Upper lobe of left lung (tissue), 4 donors: Measurements from ENCODE around the gene TMEM106C.

Experiments
- POLR2A ChIP-seq, 4 donors: fragments of 450-650 bp; IDR thresholded peaks; one replicate each; pipeline ENCODE4 v1.5.1; 2016 to 2017; ENCODE audit warnings: antibody characterized with exemption in 4 of 4, mild to moderate bottlenecking in 2 of 4
- TF ChIP-seq, protein P1 (sequence below), 6 experiments: fragments of 450-650 bp in 4 of 6; fragments of 200-600 bp in 2 of 6; sonication (generic) in 2 of 6; IDR thresholded peaks; one replicate each; pipeline ENCODE4 v1.5.1; 2016 to 2019; ENCODE audit warnings: antibody characterized with exemption in 6 of 6

DNA sequence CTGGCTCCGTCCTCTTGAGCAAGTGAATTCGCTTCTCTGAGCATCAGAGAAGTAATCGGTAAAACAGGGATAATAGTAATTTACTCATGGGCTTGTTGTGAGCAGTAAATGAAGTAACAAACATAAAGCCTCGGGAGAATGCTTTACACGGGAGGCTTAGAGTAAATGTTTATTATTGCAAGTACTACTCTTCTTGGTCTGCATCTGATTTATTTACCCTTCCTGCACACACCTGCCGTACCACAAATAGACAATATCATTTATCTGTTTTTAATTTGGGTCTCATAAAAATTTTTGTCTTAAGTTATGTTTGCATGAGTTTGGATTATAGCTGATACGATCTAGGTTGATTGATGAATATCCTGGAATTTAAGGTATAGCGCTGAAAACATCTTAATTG lies 48.7 kb downstream of the TMEM106C start:
- TF ChIP-seq, protein P1, sequence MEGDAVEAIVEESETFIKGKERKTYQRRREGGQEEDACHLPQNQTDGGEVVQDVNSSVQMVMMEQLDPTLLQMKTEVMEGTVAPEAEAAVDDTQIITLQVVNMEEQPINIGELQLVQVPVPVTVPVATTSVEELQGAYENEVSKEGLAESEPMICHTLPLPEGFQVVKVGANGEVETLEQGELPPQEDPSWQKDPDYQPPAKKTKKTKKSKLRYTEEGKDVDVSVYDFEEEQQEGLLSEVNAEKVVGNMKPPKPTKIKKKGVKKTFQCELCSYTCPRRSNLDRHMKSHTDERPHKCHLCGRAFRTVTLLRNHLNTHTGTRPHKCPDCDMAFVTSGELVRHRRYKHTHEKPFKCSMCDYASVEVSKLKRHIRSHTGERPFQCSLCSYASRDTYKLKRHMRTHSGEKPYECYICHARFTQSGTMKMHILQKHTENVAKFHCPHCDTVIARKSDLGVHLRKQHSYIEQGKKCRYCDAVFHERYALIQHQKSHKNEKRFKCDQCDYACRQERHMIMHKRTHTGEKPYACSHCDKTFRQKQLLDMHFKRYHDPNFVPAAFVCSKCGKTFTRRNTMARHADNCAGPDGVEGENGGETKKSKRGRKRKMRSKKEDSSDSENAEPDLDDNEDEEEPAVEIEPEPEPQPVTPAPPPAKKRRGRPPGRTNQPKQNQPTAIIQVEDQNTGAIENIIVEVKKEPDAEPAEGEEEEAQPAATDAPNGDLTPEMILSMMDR (IDR thresholded peaks at IDR 0.05), result no peak
- TF ChIP-seq POLR2A (IDR thresholded peaks at IDR 0.05), result no peak
